OCI-LY7 (cell line): ENCODE data around the gene NRG2. TPM values are rescaled to one million over a fixed set of nuclear protein-coding genes. Genes with fewer than 3 reads are reported as not detected.

Experiments used
- BruUV-seq: library from RNA; stranded (reverse); fragments of 400-500 nt; replicated peaks from 2 replicates; lab custom pipeline; 2021; lab: Mats Ljungman, UMichigan
- CTCF ChIA-PET: fragments of 300-600 bp; sonication (Branson Sonifier 250); formaldehyde crosslinking; loops from one replicate; lab custom pipeline; 2022; ENCODE audit warnings: antibody characterized with exemption; ENCODE audit not compliant: unreplicated experiment; lab: Charles Lee
- POLR2A ChIA-PET: fragments of 300-600 bp; sonication (Branson Sonifier 250); formaldehyde crosslinking; loops from one replicate; lab custom pipeline; 2022; ENCODE audit warnings: antibody characterized with exemption; lab: Charles Lee
- DNase-seq: peaks from one replicate; pipeline ENCODE4 v3.0.0-alpha.2; 2015; ENCODE audit warnings: low spot score
- H2AFZ ChIP-seq: fragments of 200-600 bp; sonication (generic), shearing (Covaris generic); 2 replicates; pipeline ENCODE4 v1.6.1; 2014; ENCODE audit warnings: mild to moderate bottlenecking, antibody characterized with exemption, low read length, moderate library complexity
- H3K27ac ChIP-seq: fragments of 200-600 bp; sonication (generic); 2 replicates; pipeline ENCODE4 v1.5.1; 2014; ENCODE audit warnings: mixed run types, low read depth, mild to moderate bottlenecking, moderate library complexity, low read length, inconsistent platforms; ENCODE audit not compliant: poor library complexity, severe bottlenecking
- H3K36me3 ChIP-seq: fragments of 200-600 bp; sonication (generic); 2 replicates; pipeline ENCODE4 v1.6.1; 2014; ENCODE audit warnings: mild to moderate bottlenecking, antibody characterized with exemption, low read length, moderate library complexity, mixed read lengths; ENCODE audit not compliant: insufficient read depth
- H3K4me1 ChIP-seq: fragments of 200-600 bp; sonication (generic); 2 replicates; pipeline ENCODE4 v1.5.1; 2014; ENCODE audit warnings: mild to moderate bottlenecking, low read length; ENCODE audit not compliant: insufficient read depth, poor library complexity, severe bottlenecking
- H3K4me2 ChIP-seq: fragments of 200-600 bp; sonication (generic); 2 replicates; pipeline ENCODE4 v1.6.1; 2014; ENCODE audit warnings: mild to moderate bottlenecking, low read length
- H3K4me3 ChIP-seq: fragments of 200-600 bp; sonication (generic); 2 replicates; pipeline ENCODE4 v1.5.1; 2014; ENCODE audit warnings: mild to moderate bottlenecking, low read depth, low read length; ENCODE audit not compliant: poor library complexity, severe bottlenecking
- H3K79me2 ChIP-seq: fragments of 200-600 bp; sonication (generic); 2 replicates; pipeline ENCODE4 v1.6.1; 2016; ENCODE audit warnings: low read depth, mild to moderate bottlenecking, low read length, moderate library complexity, mixed read lengths; ENCODE audit not compliant: insufficient read depth
- H3K9me2 ChIP-seq: fragments of 200-600 bp; sonication (generic); 2 replicates; pipeline ENCODE4 v1.6.1; 2016; ENCODE audit warnings: mild to moderate bottlenecking, low read length, mixed read lengths; ENCODE audit not compliant: insufficient read depth
- H3K9me3 ChIP-seq: fragments of 200-600 bp; sonication (generic); 2 replicates; pipeline ENCODE4 v1.6.1; 2014; ENCODE audit warnings: mild to moderate bottlenecking, mixed run types, low read length, mixed read lengths
- H4K20me1 ChIP-seq: fragments of 200-600 bp; sonication (generic); 2 replicates; pipeline ENCODE4 v1.6.1; 2014; ENCODE audit warnings: mild to moderate bottlenecking, antibody characterized with exemption, low read length, moderate library complexity, mixed read lengths; ENCODE audit not compliant: insufficient read depth
- EZH2phosphoT487 ChIP-seq: fragments of 200-600 bp; sonication (generic); IDR thresholded peaks from 2 replicates; pipeline ENCODE4 v1.6.1; 2018; ENCODE audit warnings: low read depth, borderline replicate concordance, mild to moderate bottlenecking, mixed run types, antibody characterized with exemption, low read length, moderate library complexity, mixed read lengths
- intact Hi-C: fragments of 100-400 bp; cut with micrococcal nuclease; formaldehyde crosslinking; loops from one replicate; pipeline ENCODE4 v1.10.0; 2022; ENCODE audit not compliant: unreplicated experiment
- total RNA-seq, 2 experiments: library from RNA; depleted of rRNA in 1 of 2; stranded (reverse); fragments of >200 nt in 1 of 2; shearing (Covaris generic) in 1 of 2; gene quantifications; 2 replicates each; pipeline ENCODE4 v1.2.3, GENCODE V29; 2014 to 2022
- TF ChIP-seq, protein P1 (sequence below): fragments of 200-600 bp; sonication (generic); conservative IDR thresholded peaks from 2 replicates; pipeline ENCODE4 v1.5.1; 2014; ENCODE audit warnings: mild to moderate bottlenecking, antibody characterized with exemption, low read length, moderate library complexity, mixed read lengths

Gene NRG2
- total RNA-seq, 2 experiments from 2014 or later = 1.7 TPM; not detected in 1

DNA sequence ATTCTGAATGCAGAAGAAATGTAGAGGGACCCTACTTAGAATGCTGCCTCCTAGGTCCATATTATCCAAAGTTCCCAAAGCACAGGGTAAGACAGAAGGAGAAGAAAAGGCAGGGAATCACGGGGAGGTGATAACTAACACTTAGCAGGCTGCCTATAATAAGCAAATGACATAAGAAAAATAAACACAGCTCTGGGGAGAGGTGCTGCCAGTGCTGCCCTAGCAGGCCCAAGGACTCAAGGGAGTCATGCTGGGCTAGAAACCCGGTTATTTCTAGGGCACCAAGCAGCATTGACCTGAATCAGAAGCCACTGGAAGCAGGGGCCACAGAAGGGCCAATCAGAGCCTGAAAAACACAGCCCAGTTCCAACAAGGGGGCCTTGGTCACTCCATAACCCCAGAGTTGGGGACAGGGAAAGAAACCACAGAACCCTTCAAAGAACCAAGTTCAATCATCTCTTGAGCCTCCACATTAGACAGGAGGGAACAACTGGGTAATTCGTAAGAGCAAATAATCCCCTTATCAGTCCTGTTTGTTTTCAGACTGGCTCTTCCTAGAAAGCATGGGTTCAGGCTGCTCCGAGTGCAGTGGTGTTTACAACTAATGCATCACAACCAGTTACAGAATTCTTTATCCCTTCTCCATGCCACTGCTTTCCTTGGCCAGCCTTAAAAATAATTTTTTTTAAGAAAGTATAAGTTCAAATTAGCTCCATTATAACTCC lies 24.0 kb downstream of the NRG2 start:
- Histone ChIP-seq H3K4me2 (no peak overlapping the region), H3K4me1 (no peaks in the 10 kb centered on the region), H3K27ac (no peak overlapping the region), H4K20me1 (no peaks in the 10 kb centered on the region), H3K36me3 (no peaks in the 10 kb centered on the region), H3K9me3 (no peaks in the 10 kb centered on the region), H3K79me2 (no peaks in the 10 kb centered on the region), H3K9me2 (no peaks in the 10 kb centered on the region), H2AFZ (no peak overlapping the region), H3K4me3 (no peak overlapping the region)
- ChIA-PET POLR2A (no interaction called here), CTCF (no interaction called here)
- no TSS peak for BruUV-seq
- TF ChIP-seq, protein P1, sequence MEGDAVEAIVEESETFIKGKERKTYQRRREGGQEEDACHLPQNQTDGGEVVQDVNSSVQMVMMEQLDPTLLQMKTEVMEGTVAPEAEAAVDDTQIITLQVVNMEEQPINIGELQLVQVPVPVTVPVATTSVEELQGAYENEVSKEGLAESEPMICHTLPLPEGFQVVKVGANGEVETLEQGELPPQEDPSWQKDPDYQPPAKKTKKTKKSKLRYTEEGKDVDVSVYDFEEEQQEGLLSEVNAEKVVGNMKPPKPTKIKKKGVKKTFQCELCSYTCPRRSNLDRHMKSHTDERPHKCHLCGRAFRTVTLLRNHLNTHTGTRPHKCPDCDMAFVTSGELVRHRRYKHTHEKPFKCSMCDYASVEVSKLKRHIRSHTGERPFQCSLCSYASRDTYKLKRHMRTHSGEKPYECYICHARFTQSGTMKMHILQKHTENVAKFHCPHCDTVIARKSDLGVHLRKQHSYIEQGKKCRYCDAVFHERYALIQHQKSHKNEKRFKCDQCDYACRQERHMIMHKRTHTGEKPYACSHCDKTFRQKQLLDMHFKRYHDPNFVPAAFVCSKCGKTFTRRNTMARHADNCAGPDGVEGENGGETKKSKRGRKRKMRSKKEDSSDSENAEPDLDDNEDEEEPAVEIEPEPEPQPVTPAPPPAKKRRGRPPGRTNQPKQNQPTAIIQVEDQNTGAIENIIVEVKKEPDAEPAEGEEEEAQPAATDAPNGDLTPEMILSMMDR = no peak
- no peak for TF ChIP-seq EZH2phosphoT487
- intact Hi-C loops = no loop called here
- DNase-seq = no peak

GRCh38 chr5:140018517-140018916 lies 24.6 kb downstream of the NRG2 start:
- POLR2A ChIA-PET = no interaction called here
- intact Hi-C loops = no loop called here

DNA sequence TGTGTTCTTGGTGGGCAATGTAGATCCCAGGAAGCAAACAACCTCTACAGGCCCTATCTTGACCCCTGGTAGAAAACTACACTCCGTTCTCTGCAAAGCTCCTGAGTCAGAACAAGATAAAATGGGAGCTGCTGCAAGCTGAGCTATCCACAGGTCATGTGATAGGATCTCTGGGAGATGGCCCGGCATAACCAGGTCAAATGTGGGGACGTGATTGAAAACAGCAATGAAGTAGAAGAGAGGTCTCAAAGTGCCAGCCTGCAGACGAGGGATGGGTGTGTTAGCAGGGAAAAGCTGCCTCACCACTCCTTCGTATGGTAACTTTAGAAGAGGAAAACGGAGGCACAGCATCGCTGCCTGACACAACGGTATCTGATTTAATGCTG lies 25.0 kb downstream of the NRG2 start:
- H3K9me2 ChIP-seq = no peaks in the 10 kb centered on the region
- CTCF ChIA-PET = no interaction called here
- H3K4me3 ChIP-seq = no peak overlapping the region
- intact Hi-C loops = no loop called here
- no peak overlapping the region for H3K4me2 ChIP-seq
- TF ChIP-seq EZH2phosphoT487 = no peak
- TF ChIP-seq, protein P1 = no peak
- H3K79me2 ChIP-seq = no peaks in the 10 kb centered on the region
- H4K20me1 ChIP-seq = no peaks in the 10 kb centered on the region
- BruUV-seq = no TSS peak
- POLR2A ChIA-PET = no interaction called here
- H3K36me3 ChIP-seq = no peaks in the 10 kb centered on the region
- no peaks in the 10 kb centered on the region for H3K9me3 ChIP-seq
- no peak overlapping the region for H2AFZ ChIP-seq
- no peak for DNase-seq
- H3K27ac ChIP-seq = no peak overlapping the region
- no peaks in the 10 kb centered on the region for H3K4me1 ChIP-seq

More at GRCh38 chr5:140018517-140018916, 24.6 kb downstream of the NRG2 start:
- Histone ChIP-seq H4K20me1 (no peaks in the 10 kb centered on the region), H2AFZ (no peak overlapping the region), H3K4me2 (no peak overlapping the region), H3K79me2 (no peaks in the 10 kb centered on the region), H3K36me3 (no peaks in the 10 kb centered on the region), H3K9me2 (no peaks in the 10 kb centered on the region), H3K9me3 (no peaks in the 10 kb centered on the region), H3K27ac (no peak overlapping the region), H3K4me3 (no peak overlapping the region), H3K4me1 (no peaks in the 10 kb centered on the region)
- TF ChIP-seq EZH2phosphoT487 = no peak
- TF ChIP-seq, protein P1 = no peak
- CTCF ChIA-PET = no interaction called here
- DNase-seq = no peak
- no TSS peak for BruUV-seq
